Panc1 (cell line): Measurements from ENCODE around the gene SMYD5. TPM values are rescaled to one million over a fixed set of nuclear protein-coding genes. Genes with fewer than 3 reads are reported as not detected.

Experiments used
- ATAC-seq: fragments of 200-7000 bp; cut with Tn5 transposase; 2 replicates; pipeline ENCODE4 v1.9.1; 2020; ENCODE audit warnings: mild to moderate bottlenecking, moderate library complexity
- BruUV-seq: library from RNA; stranded (reverse); fragments of 400-500 nt; replicated peaks from 2 replicates; lab custom pipeline; 2021; lab: Mats Ljungman, UMichigan
- CTCF ChIA-PET: fragments of 300-600 bp; sonication (Branson Sonifier 250); formaldehyde crosslinking; loops from one replicate; lab custom pipeline; 2022; ENCODE audit warnings: antibody characterized with exemption; lab: Charles Lee
- POLR2A ChIA-PET: fragments of 300-600 bp; sonication (Branson Sonifier 250); formaldehyde crosslinking; loops from one replicate; lab custom pipeline; 2022; ENCODE audit warnings: antibody characterized with exemption; lab: Charles Lee
- DNase-seq: peaks from one replicate; pipeline ENCODE4 v3.0.0-alpha.2; 2010; ENCODE audit warnings: low read depth, low spot score
- H3K27ac ChIP-seq: 2 replicates; pipeline ENCODE4 v1.5.1; 2011; ENCODE audit warnings: mild to moderate bottlenecking, low read length, inconsistent platforms
- H3K27me3 ChIP-seq: fragments of 200-500 bp; sonication (Bioruptor generic); 2 replicates; pipeline ENCODE4 v1.6.0; 2014; ENCODE audit warnings: low read length, inconsistent platforms; ENCODE audit not compliant: control insufficient read depth, insufficient read depth
- H3K36me3 ChIP-seq: fragments of 200-500 bp; sonication (Bioruptor generic); 2 replicates; pipeline ENCODE4 v1.5.1; 2014; ENCODE audit warnings: inconsistent platforms, mild to moderate bottlenecking, low read length, moderate library complexity; ENCODE audit not compliant: control insufficient read depth, insufficient read depth
- H3K4me1 ChIP-seq: 2 replicates; pipeline ENCODE4 v1.5.1; 2011; ENCODE audit warnings: inconsistent platforms, mild to moderate bottlenecking, low read length, moderate library complexity; ENCODE audit not compliant: control insufficient read depth, insufficient read depth
- H3K4me3 ChIP-seq, 2 experiments: 2 replicates each; pipeline ENCODE4 v1.5.1; 2011 to 2012; ENCODE audit warnings: low read depth in 2 of 2, low read length in 2 of 2, mild to moderate bottlenecking in 2 of 2, inconsistent platforms in 1 of 2, moderate library complexity in 1 of 2
- H3K9me3 ChIP-seq: fragments of 200-500 bp; sonication (Bioruptor generic); 2 replicates; pipeline ENCODE4 v1.5.1; 2014; ENCODE audit warnings: low read depth, mild to moderate bottlenecking, inconsistent platforms, low read length, moderate library complexity; ENCODE audit not compliant: control insufficient read depth, insufficient read depth
- CTCF ChIP-seq: fragments of 450-650 bp; IDR thresholded peaks from 2 replicates; pipeline ENCODE4 v1.5.1; 2017; ENCODE audit warnings: mild to moderate bottlenecking
- POLR2AphosphoS5 ChIP-seq: IDR thresholded peaks from 2 replicates; pipeline ENCODE4 v1.6.1; 2012; ENCODE audit warnings: mild to moderate bottlenecking, low read depth, low read length, moderate library complexity
- REST ChIP-seq, 2 experiments: IDR thresholded peaks; 2 replicates each; pipeline ENCODE4 v1.6.1; 2011 to 2012; ENCODE audit warnings: low read depth in 2 of 2, control low read depth in 1 of 2, low read length in 1 of 2, mild to moderate bottlenecking in 1 of 2, moderate library complexity in 1 of 2; ENCODE audit not compliant: insufficient read depth in 1 of 2
- SIN3A ChIP-seq: IDR thresholded peaks from 2 replicates; pipeline ENCODE4 v1.6.1; 2012; ENCODE audit warnings: low read depth, mild to moderate bottlenecking, low read length, moderate library complexity, borderline replicate concordance; ENCODE audit not compliant: insufficient read depth
- TCF7L2 ChIP-seq: IDR thresholded peaks from 2 replicates; pipeline ENCODE4 v1.6.1; 2011; ENCODE audit warnings: mild to moderate bottlenecking, low read depth, low read length, inconsistent platforms
- in situ Hi-C: cut with HindIII; loops from 2 replicates; pipeline ENCODE4 v1.10.0; 2016; ENCODE audit warnings: low sequenced_read_pairs, low pct_unique_long_range_greater_than_20kb
- intact Hi-C: fragments of 100-400 bp; cut with micrococcal nuclease; formaldehyde crosslinking; loops from one replicate; pipeline ENCODE4 v1.10.0; 2022; ENCODE audit not compliant: unreplicated experiment
- total RNA-seq: library from RNA; stranded (reverse); gene quantifications from one replicate; pipeline ENCODE4 v1.2.1, GENCODE V29; 2021; ENCODE audit not compliant: unreplicated experiment

The SMYD5 gene
- total RNA-seq, 1 experiment from 2014 or later = 37.6 TPM

GRCh38 chr2:73235315-73236028 is 21.4 kb downstream of the SMYD5 start:
- H3K27me3 ChIP-seq = no peaks in the 10 kb centered on the region
- CTCF ChIA-PET = no interaction called here
- no peaks in the 10 kb centered on the region for H3K9me3 ChIP-seq
- peaks cover 19% of the 10 kb centered on the region for H3K36me3 ChIP-seq
- TF ChIP-seq TCF7L2 (no peak), SIN3A (no peak), CTCF (no peak), REST (IDR thresholded peaks at IDR 0.05; ENCODE audit: insufficient read depth in 1 of 2, low read depth in 2 of 2, low read length in 1 of 2) (no peak), POLR2AphosphoS5 (no peak)
- DNase-seq (no peak), ATAC-seq (no peak)
- intact Hi-C loops = no loop called here
- in situ Hi-C loops = loop anchor here (10.0 kb wide), 1 partner anchor 59 kb away; the partner anchor contains the start of gene EGR4
- H3K27ac ChIP-seq = peak overlapping the region; percentile 97
- POLR2A ChIA-PET = interaction anchor here (0.7 kb wide), 1 partner anchor 318 kb away, joined by 6 read pairs; no protein-coding TSS in a partner anchor
- peak overlapping the region; percentile 72 to 88 for H3K4me3 ChIP-seq
- peaks cover 29% of the 10 kb centered on the region for H3K4me1 ChIP-seq
- BruUV-seq = no TSS peak

GRCh38 chr2:73237168-73237567 is 23.1 kb downstream of the SMYD5 start:
- TF ChIP-seq SIN3A (no peak), REST (IDR thresholded peaks at IDR 0.05; ENCODE audit: insufficient read depth in 1 of 2, low read depth in 2 of 2, low read length in 1 of 2) (no peak), CTCF (no peak), TCF7L2 (no peak)
- CTCF ChIA-PET = no interaction called here
- DNase-seq = no peak
- Histone ChIP-seq H3K36me3 (peaks cover 21% of the 10 kb centered on the region), H3K27me3 (no peaks in the 10 kb centered on the region), H3K27ac (no peak overlapping the region), H3K9me3 (no peaks in the 10 kb centered on the region), H3K4me1 (peaks cover 29% of the 10 kb centered on the region), H3K4me3 (no peak overlapping the region)
- no TSS peak for BruUV-seq
- in situ Hi-C loops (loop anchor here (10.0 kb wide), 1 partner anchor 58 kb away; the partner anchor contains the start of gene EGR4), intact Hi-C loops (no loop called here)
- POLR2A ChIA-PET = no interaction called here
- no peak for ATAC-seq
